GM18873 (cell line): ENCODE data around the gene SHBG.
"Not testable (repeated sequence)": the region's sequence is repeated elsewhere in the genome, so short reads cannot be mapped to it uniquely, and the experiment has no call there.

Source experiments
- ATAC-seq: cut with Tn5 transposase; IDR thresholded peaks from one replicate; pipeline ENCODE4 v1.9.1; 2021; ENCODE audit warnings: mild to moderate bottlenecking, moderate library complexity, moderate number of reproducible peaks; ENCODE audit not compliant: unreplicated experiment, low FRiP score

The SHBG gene

DNA sequence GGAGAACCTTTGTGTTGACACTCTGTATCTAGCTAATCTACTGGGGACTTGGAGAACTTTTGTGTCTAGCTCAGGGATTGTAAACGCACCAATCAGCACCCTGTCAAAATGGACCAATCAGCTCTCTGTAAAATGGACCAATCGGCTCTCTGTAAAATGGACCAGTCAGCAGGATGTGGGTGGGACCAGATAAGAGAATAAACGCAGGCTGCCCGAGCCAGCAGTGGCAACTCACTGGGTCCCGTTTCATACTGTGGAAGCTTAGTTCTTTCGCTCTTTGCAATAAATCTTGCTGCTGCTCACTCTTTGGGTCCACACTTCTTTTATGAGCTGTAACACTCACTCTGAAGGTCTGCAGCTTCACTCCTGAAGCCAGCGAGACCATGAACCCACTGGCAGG lies 11.7 kb downstream of the SHBG start:
- not testable (repeated sequence) for ATAC-seq

DNA sequence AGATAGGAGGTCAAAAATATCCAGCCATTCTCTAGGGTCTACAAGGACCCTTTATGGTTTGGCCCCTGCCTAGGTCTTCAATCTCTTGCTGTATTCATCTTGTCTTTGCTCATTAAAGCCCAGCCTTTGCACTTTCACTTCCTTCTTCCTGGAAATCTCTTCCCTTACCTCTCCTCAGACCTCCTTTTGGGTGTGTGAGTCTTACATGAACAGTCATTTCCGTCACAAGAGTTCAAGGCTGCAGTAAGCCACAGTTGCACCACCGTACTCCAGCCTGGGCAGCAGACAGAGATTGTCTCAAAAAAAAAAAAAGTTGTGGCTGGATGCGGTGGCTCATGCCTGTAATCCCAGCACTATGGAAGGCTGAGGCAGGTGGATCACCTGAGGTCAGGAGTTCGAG lies 14.8 kb downstream of the SHBG start:
- ATAC-seq, result no peak

DNA sequence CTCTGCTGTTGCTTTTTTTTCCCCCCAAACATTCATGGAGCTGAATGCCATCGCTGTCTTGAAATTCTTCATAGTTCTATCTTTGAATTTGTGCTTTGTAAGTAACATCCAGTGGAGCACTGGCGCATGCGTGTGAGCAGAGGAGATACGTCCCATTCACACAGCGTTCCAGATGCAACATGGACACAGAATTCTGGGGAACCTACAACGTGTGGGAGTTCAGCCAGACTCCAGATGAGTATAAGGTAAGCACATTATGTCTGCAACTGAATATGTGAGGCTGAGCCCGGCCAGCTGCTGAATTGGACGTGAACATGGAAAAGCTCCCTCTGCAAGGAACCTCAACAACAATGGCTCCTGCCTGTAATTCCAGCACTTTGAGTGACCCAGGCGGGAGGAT lies 16.5 kb downstream of the SHBG start:
- no peak for ATAC-seq

DNA sequence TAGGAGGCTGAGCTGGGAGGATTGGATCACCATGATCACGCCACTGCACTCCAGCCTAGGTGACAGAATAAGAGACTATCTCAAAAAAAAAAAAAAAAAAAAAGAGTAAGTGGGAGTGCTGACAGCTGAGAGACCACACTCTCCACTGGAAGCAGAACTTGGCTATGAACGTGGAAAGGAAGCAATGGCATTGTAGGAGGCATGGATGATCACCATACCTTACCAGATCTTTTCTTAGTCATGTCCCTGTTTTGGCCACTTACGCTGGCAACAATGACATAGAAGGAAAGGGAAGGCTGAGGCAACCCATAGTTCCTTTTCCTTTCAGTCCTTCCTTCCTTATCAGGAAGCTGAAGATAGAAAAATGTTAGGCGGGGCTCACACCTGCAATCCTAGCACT lies 17.1 kb downstream of the SHBG start:
- ATAC-seq, result no peak

DNA sequence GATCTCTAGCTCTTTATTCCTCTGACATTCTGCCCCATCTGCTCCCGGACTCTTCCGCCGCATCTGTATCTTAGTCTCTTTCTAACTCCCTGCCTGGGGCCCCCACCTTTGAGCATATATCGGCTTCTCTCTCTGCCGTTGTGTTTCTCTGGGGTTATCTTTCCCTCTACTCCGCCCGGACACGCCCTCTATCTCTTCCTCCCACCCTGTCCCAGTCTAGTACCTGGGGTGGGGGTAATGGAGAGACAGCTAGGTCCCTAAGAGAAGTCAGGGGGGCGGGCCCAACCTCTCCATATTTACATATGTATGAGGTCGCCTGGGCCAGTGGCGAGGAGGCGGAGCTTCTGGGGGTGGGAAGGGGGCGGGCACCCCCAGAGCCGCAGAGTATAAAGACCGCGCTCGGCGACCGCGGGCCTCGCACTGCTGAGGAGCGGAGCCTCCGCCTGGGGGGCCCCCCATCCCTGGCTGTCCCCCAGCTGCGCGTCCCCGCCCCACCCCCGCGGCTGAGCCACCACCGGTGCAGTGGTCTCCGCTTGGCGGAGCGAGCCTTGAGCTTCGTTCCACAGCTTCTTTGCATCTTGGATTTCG lies 20.7 kb downstream of the SHBG start, which contains the start of gene ATP1B2:
Gene ATP1B2 (plus strand): TSS at position 418 of the 588 bp plus-strand sequence. CDS start 593 bp downstream, outside the sequence.
- no peak for ATAC-seq

DNA sequence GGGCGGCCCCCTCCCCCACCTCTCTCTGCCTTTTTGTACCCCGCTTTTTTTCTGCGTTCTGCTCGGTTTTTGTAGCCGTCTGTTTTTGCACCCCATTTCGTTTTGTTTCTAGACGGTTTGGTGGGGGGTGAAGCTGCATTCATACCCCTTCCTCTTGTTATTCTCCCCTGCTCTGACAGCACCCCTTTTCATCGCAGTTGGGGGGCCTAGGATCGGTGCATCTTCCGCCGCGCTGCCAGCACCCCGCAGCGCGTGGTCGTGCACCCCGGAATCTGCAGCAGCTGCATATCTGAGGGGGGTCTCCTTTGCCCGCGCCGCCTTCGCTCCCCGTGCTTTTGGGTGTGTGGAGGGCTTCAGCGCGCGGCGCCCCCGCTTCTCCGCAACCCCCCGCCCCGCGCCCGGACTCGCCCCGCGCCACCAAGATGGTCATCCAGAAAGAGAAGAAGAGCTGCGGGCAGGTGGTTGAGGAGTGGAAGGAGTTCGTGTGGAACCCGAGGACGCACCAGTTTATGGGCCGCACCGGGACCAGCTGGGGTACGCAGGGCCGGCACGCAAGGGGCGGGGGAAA lies 21.2 kb downstream of the SHBG start:
- ATAC-seq, result no peak

DNA sequence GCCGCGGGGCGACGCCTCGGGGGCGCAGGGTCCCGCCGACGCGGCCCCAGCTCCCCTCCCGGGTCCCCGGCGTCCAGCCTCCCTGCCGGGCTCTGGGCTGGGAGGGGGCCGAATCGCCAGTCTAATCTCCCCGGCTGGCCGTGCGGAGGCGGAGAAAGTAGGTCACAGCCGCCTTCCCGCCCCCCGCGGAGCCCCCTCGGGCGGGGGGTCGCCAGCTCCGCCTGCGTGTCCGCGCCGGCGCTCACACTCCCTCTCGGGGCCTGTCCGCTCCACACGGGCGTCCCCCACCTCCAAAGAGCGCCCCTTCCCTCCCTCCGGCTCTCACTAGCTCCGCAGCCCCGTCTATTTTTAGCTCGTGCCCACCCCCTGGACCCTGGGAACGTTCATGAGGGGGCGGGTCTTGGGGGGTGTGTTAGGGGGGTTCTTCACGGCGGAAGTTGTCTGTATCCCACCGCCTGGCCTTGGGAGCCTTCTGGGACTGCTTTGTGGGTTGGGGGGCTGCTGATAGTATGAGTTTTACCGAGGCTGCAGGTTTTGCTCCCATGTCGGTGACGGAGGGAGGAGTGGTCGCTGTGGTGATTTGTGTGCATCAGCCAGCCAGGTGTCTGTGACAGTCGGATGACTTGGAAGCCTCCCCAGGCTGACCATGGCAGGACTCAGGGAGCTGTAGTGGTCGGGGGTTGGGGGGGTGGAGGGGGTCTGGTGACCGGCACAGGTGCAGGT lies 21.9 kb downstream of the SHBG start:
- ATAC-seq, result no peak

DNA sequence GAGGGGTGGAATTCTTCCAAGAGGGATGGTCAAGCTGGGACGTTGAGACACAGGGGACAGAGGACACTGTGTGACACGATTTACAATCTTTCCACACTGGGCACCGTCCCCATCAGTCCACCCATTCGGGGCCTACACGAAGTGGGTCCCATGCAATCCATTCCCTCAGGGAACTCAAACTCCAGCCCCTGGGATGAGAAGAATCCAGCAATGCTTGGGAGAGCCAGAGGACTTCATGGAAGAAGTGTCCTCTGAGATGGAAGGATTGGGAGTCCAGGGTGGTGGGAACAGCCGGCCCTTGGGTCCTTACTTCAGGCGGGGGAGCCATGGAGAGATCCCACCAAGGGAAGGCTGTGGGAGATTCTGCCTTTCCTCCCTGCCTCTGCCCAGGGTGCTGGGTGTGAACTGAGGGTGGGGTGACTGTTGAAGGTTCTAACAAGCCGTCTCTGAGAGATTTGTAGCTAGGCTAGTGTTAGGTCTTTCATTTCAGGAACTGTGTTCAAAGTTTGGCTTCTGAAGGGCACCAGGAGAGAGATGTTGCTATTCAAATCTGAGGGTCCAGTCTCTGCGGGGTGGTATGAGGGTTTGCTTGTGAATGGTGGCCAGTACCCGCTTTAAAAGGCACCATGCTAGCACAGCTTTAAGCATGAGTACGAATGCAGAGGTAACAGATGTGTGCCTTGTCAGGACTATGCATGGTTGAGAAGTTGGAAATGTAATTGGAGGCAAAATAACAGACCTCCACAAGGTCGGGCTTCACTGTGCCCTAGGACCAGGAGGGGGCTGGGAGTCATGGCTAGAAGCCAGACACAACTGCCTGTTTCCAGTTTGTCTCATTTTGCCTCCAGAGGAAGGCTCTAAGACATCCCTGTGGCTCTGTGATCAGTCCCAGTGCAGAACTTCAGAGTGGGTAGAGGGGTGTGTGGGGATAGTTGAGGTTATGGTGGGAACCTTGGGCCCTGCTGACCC lies 22.7 kb downstream of the SHBG start:
- ATAC-seq, result no peak

- no peak for ATAC-seq
These were observed 25.1 kb downstream of the SHBG start for GRCh38 chr17:7654832-7655540.

- no peak for ATAC-seq
These were observed 25.6 kb downstream of the SHBG start for GRCh38 chr17:7655541-7655840.

- ATAC-seq, result no peak
These were observed 27.1 kb downstream of the SHBG start for GRCh38 chr17:7656958-7657609.

- no peak for ATAC-seq
These were observed 37.9 kb downstream of the SHBG start for GRCh38 chr17:7667656-7668406.

DNA sequence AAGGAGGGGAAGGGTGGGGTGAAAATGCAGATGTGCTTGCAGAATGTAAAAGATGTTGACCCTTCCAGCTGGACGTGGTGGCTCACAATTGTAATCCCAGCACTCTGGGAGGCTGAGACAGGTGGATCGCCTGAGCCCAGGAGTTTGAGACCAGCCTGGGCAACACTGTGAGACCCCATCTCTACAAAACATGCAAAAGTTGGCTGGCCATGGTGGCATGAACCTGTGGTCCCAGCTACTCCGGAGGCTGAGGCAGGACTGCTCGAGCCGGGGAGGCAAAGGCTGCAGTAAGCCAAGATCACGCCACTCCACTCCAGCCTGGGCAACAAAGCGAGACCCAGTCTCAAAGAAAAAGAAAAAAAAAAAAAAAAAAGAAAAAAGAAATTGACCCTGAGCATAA lies 38.5 kb downstream of the SHBG start:
- ATAC-seq, result no peak

DNA sequence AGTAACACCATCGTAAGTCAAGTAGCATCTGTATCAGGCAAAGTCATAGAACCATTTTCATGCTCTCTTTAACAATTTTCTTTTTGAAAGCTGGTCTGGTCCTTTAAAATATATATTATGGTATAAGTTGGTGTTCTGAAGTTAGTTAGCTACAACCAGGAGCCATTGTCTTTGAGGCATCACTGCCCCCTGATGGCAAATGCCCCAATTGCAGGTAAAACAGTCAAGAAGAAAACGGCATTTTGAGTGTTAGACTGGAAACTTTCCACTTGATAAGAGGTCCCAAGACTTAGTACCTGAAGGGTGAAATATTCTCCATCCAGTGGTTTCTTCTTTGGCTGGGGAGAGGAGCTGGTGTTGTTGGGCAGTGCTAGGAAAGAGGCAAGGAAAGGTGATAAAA lies 43.3 kb downstream of the SHBG start:
- ATAC-seq, result no peak

DNA sequence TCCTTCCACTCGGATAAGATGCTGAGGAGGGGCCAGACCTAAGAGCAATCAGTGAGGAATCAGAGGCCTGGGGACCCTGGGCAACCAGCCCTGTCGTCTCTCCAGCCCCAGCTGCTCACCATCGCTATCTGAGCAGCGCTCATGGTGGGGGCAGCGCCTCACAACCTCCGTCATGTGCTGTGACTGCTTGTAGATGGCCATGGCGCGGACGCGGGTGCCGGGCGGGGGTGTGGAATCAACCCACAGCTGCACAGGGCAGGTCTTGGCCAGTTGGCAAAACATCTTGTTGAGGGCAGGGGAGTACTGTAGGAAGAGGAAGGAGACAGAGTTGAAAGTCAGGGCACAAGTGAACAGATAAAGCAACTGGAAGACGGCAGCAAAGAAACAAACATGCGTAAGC lies 45.0 kb downstream of the SHBG start:
- no peak for ATAC-seq

DNA sequence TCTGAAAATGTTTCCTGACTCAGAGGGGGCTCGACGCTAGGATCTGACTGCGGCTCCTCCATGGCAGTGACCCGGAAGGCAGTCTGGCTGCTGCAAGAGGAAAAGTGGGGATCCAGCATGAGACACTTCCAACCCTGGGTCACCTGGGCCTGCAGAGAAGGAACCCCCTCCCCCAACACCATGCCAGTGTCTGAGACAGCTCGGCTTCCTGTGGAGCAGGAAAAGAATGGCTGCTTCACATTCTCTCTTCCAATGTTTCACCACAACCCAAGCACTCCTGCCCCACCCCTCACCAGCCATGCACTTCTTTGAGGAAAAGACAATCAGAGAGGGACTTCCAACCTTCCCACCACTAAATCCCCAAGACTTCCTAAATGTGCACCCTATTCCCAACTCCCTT lies 46.6 kb downstream of the SHBG start:
- no peak for ATAC-seq

DNA sequence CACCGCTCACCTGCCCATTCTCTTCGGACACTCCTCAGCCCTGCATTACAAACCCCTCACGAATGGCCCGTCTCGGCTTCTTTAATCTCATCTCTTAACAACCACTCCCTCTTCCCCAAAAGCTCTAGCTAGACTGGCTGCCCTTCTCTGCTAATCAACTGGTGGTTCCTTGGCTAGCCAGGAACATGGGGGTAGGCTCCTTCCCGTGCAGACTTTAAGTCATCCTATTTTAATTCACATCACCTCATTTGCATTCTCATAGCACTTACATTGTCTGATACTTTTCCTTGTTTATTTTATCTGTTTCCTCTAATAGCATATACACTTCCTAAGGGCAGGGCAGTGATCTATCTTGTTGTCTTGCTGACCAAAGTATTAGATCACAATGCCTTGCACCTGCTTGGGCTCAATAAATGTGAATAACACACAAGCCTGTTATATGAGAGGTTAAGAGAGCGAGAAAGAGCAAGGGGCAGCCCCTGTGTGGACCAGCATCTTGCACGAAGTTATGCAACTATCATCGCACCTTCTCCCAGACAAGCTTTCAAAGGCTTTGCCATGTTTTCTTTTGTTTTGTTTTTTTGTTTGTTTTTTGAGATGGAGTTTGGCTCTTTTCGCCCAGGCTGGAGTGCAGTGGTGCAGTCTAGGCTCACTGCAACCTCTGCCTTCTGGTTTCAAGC lies 47.6 kb downstream of the SHBG start:
- no peak for ATAC-seq
